ENCODE measurements around the gene GABRB1.
"Not testable (repeated sequence)": the region's sequence is repeated elsewhere in the genome, so short reads cannot be mapped to it uniquely, and the experiment has no call there.

GABRB1 gene

DNA sequence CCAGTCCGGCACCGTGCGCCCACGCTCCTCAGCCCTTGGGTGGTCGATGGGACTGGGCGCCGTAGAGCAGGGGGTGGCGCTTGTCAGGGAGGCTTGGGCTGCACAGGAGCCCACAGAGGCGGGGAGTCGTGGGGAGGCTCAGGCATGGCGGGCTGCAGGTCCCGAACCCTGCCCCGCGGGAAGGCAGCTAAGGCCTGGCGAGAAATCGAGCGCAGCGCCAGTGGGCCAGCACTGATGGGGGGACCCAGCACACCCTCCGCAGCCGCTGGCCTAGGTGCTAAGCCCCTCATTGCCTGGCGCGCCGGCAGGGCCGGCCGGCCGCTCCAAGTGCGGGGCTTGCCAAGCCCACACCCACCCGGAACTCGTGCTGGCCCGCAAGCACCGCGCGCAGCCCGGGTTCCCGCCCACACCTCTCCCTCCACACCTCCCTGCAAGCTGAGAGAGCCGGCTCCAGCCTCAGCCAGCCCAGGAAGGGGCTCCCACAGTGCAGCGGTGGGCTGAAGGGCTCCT, 346.7 kb downstream of the GABRB1 start:
- in situ Hi-C loops (cut with HindIII; ENCODE audit: low sequenced_read_pairs), result not testable (repeated sequence)

DNA sequence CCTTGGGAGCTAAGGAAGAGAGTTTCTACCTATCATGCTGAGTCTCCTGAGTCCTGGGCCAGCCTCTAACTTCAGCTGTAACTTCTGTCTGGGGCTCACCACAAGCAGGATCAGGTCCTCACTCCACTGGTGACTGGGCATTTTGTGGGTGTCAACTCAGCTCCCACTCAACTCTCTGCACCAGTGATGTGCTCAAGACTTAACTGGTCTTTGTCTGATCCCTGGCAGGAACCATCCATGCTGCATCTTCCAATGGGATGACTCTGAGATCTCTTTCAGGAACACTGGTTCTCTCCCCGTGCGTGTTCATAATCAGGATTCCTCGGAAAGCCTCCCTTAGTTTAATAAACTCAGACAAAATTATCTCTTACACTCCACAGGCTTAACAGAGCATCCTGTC, 349.8 kb downstream of the GABRB1 start:
- in situ Hi-C loops (cut with HindIII; ENCODE audit: low sequenced_read_pairs), result no loop called here

DNA sequence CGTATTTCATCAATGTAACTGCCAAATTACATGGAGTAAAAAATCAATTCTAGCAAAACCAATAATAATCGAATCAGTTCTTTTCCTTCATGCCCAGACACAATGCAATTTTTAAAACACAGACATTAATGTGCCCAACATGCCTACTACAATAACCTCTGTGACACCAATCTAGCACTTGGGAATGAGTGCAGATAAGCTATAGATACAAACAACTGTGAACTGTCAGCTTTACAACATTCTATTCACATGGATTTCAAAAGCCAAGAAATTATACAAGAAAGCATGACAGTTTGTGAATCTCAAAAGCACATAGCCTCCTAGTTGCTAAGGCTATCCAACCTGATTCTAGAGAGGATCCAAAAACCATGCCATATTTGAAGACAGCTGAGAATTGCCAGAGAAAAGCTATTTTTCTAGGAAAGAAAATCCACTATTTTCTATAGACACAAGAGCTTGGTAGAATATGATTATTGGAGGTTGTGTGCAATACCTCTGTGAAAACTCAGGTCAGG, 351.5 kb downstream of the GABRB1 start:
- in situ Hi-C loops (cut with HindIII; ENCODE audit: low sequenced_read_pairs), result no loop called here

DNA sequence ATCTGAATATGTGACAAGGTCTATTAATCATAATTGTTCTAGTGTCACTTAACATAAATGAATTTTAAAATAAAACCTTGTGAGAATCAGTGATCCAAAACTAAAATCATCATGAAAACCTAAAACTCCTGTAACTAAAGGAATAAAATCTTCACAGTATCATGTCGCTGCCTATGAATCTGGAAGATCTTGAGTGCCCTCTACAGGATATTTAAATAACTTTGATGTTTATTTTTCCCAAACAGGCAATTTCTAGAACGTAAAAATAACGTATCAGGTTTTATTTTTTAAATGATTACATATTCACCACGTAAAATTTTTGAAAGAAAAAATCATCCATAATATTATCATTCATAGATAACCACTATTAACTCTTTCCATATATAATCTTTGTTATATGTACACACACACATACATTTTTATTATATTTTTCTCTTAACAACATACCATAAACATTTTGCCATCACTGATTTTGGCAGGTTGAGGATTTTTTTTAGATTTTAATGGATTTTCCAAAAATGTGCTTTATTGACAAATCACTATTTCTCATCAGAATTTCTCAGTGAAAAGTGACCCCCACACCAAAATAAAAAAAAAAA, 352.6 kb downstream of the GABRB1 start:
- in situ Hi-C loops (cut with HindIII; ENCODE audit: low sequenced_read_pairs), result no loop called here

DNA sequence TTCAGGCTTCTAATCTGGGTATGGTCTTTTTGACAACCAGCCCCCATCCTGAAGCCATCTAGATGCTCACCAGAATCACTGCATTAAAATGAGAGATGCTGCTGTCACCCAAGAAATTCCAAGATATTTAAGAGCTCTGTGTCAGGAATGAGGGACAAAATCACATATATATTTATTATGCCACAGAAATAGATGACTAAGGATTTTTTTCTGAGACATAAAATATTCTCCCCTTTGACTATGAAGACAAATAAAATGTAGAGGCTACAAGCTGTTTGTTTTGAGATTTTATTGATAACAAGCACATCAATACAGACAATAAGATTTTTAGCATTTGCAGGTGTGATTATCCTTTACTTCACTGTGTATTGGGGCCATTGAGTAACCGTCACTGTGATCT, 354.8 kb downstream of the GABRB1 start:
- in situ Hi-C loops (cut with HindIII; ENCODE audit: low sequenced_read_pairs), result no loop called here

DNA sequence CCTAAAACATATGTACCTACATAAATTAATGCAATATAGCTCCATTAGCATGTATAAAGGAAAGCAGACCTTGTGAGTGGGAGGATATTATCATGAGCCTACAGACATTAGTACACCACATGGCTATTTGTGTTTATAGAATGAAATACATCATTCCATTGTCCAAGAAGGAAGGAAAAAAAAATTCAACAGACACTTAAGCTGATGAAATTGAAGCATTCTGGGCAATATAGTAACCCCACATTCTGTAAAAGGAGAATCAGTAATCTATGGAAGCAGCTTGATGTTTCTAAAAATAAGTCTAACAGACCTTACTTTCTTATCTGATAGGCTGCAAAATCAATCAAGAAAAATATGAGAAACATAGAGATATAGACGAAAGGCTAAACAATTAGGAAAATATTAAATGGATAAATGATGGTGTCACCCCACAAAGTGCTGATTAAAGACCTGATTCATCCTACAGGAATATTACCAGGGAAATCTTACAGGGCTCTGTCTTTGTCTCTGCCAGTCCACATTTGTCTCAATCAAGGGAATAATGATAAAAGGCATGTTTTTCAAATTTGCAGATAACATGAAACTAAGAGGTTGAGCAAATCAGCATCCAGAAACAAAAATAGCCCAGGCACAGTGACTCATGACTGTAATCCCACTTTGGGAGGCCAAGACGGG, 355.3 kb downstream of the GABRB1 start:
- in situ Hi-C loops (cut with HindIII; ENCODE audit: low sequenced_read_pairs), result no loop called here

DNA sequence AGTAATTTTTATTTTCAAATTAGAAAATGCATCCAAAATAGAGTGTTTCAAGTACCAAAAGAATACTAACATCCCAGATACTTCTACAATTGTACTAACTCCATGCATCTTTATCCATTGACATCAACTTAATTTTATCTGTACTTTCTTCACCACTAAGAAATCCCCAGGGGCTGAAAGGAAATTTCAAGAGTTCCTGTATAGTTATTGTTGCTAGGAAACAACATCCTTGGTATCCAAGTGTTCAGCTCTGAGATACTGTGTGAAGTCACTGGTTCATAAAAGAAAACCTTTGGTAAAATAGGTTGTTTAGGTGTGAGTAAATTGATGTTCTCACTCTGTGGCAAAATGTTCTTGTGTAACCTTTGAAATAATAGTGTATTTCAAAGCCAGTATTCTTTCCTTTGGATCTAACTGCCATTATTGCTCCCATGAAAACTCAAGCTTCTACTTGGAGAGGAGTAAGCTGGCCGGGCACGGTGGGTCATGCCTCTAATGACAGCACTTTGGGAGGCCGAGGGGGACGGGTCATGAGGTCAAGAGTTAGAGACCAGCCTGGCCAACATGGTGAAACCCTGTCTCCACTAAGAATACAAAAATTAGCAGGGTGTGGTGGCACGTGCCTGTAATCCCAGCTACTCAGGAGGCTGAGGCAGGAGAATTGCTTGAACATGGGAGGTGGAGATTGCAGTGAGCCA, 359.2 kb downstream of the GABRB1 start:
- in situ Hi-C loops (cut with HindIII; ENCODE audit: low sequenced_read_pairs), result no loop called here

DNA sequence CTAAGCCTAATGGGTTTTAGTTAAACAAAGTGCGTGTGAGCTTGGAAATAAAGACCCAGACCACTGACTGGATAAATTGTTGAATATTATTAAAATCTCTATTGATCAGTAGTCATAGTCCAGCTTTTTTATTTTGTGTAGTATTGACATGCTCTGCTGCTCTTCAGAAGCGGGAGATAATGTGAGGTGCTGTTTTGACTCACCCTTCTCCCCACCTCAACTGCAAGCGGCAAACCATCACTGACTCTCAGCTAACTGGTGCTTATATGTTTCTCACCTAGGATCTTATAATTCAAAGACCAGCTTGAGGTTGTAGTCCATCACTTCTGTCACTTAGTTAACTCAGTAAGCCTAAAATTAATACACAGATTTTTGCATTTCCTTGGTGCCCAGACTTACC, 359.9 kb downstream of the GABRB1 start:
- in situ Hi-C loops (cut with HindIII; ENCODE audit: low sequenced_read_pairs), result no loop called here

DNA sequence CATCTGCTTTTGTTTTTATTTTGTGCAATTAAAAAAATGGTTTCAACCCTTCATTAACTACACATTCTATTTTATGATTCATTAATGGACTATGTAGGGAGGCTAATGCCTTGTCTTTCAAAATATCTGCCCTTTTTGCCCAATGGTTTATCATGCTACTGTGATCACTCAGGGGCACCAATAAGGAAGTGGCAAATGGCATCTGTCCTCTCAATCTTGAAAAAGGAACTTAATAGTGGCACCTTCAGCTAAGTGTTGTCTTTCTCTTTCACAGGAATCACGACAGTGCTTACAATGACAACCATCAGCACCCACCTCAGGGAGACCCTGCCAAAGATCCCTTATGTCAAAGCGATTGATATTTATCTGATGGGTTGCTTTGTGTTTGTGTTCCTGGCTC, 375.0 kb downstream of the GABRB1 start:
- in situ Hi-C loops (cut with HindIII; ENCODE audit: low sequenced_read_pairs), result no loop called here

DNA sequence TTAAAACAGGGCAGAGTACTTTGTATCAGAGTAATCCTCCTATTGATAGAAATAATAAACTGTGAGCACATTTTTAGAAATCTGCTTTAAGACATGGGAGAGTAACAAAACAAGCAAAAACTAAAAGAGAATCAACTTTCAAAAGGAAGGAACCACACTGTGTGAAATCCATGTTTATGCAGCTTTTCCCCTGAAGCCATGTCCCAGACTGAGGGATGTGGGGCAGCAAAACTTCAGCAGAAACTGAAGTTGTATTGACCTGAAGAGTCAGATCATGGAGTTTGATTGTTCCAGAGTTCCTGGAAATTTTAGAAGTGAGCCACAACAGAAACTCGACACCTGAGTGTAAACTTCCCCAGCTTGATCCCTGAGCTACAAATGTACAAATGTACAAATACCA, 378.9 kb downstream of the GABRB1 start:
- in situ Hi-C loops (cut with HindIII; ENCODE audit: low sequenced_read_pairs), result no loop called here

DNA sequence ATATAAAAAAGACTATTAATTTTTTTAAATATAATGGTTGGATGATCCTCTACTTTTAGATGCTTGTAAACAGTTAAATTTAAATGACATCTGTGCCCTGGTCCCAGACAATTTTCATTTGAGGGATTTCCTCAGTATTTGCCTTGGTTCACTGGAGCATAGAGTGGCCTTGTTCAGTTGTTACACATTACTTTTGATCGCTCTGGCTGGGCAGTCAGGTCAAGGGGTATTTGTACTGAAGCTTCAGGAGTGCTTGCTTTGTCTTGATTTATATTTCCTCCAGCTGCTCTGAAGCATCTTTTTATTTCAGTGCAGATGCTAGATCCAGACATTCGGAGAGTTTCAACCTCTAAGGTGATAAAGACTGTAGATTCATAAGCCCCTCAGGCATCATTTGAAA, 382.2 kb downstream of the GABRB1 start:
- in situ Hi-C loops (cut with HindIII; ENCODE audit: low sequenced_read_pairs), result no loop called here

DNA sequence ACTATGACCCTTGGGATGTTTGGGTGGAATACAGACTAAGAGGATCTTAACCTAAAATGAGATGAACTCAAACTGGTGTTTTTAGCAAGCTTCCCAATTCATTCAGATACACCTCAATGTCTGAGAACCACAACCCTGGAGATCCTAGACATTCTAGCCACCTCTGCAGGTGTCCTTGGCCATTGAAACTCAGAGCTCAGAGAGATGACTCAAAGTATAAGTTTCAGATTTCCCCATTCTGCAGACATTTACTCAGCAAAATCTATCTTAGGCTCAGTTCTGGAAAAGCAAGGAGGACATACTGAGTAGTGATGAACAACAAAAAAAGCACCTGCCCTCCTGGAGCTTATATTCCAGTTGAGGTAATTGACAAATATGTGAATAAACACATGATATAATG, 384.4 kb downstream of the GABRB1 start:
- in situ Hi-C loops (cut with HindIII; ENCODE audit: low sequenced_read_pairs), result no loop called here

DNA sequence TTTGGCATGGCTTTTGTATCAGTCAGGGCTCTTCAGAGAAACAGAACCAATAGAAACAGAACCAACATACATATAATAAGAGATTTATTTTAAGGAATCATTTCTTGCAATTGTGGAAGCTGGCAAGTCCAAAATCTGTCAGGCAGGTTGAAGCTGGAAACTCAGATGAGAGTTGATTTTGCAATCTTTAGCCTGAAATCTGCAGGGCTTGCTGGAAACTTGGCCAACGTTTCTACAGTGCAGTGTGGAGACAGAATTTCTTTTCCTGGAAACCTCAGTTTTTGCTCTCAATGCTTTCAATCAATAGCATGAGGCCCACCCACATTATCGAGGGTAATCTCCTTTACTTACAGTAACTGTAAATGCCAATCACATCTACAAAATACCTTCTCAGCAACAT, 386.8 kb downstream of the GABRB1 start:
- in situ Hi-C loops (cut with HindIII; ENCODE audit: low sequenced_read_pairs), result no loop called here

DNA sequence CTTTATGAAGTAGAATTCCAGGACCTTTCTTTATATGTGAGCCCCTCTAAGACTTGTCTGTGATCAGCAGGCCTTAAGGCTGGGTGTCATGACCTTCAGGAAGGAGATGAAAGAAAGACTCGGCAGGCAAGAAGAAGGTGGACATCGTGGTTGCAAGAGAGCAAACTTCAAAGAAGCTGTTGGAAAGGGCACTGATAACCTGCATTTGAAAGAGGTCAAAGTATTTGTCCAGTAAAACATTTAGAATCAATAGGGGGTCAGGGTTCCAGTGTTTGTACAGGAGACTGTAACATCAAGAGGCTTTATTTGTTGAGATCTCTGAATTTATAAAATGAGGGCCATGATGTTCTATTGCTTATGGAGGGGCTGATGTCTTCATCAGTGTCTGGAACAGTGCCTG, 387.9 kb downstream of the GABRB1 start:
- in situ Hi-C loops (cut with HindIII; ENCODE audit: low sequenced_read_pairs), result no loop called here

DNA sequence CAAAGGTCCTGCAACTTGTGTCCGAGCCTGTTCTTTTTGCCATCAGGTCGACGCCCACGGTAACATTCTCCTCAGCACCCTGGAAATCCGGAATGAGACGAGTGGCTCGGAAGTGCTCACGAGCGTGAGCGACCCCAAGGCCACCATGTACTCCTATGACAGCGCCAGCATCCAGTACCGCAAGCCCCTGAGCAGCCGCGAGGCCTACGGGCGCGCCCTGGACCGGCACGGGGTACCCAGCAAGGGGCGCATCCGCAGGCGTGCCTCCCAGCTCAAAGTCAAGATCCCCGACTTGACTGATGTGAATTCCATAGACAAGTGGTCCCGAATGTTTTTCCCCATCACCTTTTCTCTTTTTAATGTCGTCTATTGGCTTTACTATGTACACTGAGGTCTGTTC, 394.3 kb downstream of the GABRB1 start:
- in situ Hi-C loops (cut with HindIII; ENCODE audit: low sequenced_read_pairs), result no loop called here

DNA sequence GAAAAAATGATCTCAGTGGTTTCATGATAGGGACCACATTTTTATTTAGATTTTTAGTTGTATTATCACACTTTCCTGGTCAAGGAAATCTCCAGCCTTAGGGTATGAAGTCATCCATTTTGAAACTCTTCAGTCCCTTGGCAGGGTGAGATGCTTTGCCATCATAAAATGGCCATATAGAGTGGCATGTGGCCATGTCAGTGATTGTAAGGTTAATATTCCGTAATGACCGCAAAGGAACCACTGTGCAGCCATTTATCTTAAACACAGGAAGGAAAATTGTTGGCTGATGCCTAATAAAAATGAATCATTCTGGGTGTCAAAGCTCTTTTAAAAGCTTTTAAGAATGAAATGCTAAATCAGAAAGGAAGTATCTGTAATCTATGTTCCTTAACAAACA, 396.6 kb downstream of the GABRB1 start:
- in situ Hi-C loops (cut with HindIII; ENCODE audit: low sequenced_read_pairs), result no loop called here

DNA sequence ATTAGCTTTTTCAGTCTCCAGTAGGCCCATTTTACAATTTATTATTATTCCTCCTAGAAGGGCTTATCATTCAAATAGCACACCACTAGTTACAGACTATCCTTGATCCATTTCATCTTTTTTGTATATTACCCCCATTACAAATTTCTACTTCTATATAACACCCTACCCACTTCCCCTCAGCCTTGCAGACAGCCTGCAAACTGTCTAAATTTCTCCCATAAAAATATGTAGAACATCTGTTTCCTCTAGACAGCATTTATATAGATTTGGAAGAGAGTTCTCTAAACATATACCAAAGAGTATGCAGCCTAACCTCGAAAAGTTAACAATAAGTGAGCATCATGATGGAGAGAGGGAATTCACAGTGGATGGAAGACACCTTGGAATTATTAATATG, 401.4 kb downstream of the GABRB1 start:
- in situ Hi-C loops (cut with HindIII; ENCODE audit: low sequenced_read_pairs), result no loop called here

DNA sequence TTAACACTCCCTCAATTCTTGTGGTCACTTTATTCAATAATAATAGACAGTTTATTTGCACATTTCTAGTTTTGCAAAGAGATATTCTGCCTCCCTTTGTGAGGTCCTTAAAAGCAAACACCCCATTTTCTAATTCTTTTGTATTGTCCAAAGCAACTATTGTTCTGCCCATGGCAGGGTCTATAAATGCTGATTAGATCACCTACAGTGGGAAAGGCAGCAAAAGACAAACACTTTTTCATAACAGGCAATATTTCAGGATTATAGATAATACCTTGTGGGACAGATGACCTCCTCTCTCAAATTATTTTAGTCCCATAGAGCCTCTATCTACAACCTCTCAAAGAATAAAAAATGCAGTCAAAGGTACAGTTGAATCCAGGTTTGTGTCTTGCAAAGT, 403.6 kb downstream of the GABRB1 start:
- in situ Hi-C loops (cut with HindIII; ENCODE audit: low sequenced_read_pairs), result no loop called here

DNA sequence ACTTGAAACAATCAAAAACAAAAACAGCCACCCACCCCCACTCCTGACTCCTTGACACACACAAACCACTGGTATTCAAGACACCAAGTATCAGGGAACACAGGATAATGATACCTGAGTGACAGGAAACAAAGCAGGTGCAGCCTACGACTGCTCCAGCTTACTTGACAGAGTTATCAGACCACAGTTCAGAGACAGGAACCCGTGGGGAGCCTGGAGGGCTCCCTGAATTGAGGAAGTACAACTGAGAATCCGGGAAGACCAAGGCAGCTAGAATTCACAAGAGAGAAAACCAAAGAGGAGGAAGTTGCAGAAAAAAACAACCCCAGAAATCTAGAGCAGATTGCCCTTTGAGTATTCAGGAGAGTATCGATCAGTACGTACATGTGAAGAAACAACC, 411.6 kb downstream of the GABRB1 start:
- in situ Hi-C loops (cut with HindIII; ENCODE audit: low sequenced_read_pairs), result no loop called here

DNA sequence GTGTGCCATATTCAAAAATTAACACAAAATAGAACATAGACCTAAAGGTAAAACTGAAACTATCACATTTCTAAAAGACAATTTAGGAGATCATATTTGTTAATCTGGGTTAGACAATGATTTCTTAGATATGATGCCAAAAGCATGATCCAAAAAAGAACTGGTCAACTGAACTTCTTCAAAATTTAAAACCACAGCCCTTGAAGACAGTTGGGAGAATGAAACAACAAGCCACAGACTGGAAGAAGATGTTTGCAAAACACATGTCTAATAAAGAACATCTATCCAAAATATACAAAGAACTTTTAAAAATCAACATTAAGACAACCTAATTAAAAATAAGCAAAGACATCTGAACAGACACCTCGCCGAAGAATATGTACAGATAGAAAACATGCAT, 412.7 kb downstream of the GABRB1 start:
- in situ Hi-C loops (cut with HindIII; ENCODE audit: low sequenced_read_pairs), result no loop called here

DNA sequence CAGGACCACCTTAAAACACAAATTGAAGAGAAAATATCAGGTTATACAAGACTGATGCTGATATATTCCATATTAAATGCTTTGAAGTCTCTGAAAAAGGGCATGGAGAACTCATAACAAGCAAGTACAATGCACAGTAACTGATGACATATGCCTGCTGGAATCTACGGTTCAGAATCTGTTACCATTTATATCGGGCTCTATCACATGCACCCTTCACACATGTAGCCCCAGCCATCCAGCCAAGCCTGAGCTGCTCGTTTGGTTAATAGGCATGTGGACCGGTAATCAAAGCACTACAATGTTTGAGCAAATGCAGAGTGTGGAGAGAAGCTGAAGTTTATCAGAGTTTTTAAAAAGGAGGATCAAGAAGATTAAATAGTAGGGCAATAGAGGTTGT, 420.3 kb downstream of the GABRB1 start:
- in situ Hi-C loops (cut with HindIII; ENCODE audit: low sequenced_read_pairs), result no loop called here

DNA sequence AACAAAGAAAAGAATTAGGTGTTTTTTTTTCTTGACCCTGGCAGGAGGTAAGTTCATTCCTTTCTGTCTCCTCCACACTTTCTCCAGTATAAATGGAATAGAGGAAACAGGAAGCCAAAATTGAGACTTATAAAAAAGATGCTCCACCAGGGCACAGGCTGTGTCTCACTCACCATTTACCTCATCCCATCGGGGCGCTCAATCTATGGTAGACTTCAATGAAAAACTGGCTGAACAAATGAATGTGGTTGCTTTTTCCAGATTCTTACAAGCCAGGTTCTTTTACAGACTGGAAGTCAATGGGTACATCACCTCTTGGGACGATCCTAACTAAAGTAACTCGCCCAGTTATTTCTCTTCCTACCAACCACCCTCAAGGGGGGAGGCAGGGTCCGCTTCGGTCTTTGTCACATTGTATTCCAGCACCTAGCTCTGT, 431.4 kb downstream of the GABRB1 start:
- in situ Hi-C loops (cut with HindIII; ENCODE audit: low sequenced_read_pairs), result no loop called here

Data from DLD1 (cell line).